HG03066 (cell line): ENCODE data around the gene DVL2.

Experiments used
- ATAC-seq: cut with Tn5 transposase; IDR thresholded peaks from one replicate; pipeline ENCODE4 v1.9.1; 2021; ENCODE audit warnings: low read depth; ENCODE audit not compliant: unreplicated experiment

The DVL2 gene

GRCh38 chr17:7238420-7239090, 4.2 kb upstream of the DVL2 start:
- no peak for ATAC-seq

DNA sequence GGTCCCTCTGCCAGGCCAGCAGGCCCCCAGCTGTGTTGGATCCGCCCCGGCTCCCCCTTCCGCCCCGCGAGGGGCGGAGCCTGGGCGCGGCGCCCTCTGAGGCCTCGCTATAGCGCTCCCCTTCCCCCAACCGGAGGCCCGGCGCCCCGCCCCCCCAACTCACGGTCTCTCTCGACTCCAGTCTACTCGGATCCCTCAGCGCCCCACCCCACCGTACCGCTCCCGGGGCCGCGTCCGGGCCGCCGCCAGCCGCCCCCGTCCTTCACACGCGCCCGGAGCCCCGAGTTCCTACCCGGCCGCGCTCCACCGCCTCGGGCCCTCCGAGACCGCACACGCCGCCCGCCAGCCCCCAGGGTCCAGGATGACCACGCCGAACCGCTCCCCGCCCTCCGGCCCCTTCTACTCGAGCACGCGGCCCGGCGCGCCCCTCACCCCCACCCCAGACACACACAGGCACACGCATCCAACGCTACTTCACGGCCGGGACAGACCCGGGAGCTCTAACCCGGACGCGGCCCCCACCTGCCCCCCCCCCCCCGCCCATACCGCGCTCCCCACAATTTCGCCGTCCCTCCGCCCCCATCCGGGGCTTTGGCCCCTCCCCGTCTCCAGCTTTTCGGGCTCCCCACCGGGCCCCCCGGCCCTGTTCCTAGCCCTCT, 3.6 kb upstream of the DVL2 start:
- no peak for ATAC-seq

DNA sequence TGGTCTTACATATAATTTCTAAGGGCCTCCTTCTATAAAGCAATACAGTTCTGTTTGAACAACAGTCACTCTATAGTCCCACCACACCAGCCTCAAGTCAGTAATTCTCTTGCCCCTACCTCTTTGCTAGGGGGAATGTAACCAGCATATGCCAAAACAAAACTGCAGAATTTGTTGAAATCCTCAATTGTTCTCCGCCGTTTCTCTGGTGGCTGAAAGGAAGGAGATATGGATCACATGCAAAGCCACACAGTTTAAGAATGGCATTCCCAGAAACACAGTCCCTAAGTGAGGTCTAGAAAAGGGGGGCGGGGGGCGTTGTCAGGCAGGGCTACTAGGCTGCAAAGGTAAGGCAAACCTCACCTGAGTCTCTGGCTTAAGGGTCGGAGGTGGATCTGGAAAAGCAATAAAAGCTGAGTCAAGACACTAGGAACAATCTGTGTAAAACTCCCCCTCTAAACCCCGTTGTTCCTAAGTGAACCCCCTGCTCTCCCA, 3.0 kb upstream of the DVL2 start:
- ATAC-seq = no peak

- no peak for ATAC-seq
Measured at GRCh38 chr17:7236808-7237207, 2.5 kb upstream of the DVL2 start.

DNA sequence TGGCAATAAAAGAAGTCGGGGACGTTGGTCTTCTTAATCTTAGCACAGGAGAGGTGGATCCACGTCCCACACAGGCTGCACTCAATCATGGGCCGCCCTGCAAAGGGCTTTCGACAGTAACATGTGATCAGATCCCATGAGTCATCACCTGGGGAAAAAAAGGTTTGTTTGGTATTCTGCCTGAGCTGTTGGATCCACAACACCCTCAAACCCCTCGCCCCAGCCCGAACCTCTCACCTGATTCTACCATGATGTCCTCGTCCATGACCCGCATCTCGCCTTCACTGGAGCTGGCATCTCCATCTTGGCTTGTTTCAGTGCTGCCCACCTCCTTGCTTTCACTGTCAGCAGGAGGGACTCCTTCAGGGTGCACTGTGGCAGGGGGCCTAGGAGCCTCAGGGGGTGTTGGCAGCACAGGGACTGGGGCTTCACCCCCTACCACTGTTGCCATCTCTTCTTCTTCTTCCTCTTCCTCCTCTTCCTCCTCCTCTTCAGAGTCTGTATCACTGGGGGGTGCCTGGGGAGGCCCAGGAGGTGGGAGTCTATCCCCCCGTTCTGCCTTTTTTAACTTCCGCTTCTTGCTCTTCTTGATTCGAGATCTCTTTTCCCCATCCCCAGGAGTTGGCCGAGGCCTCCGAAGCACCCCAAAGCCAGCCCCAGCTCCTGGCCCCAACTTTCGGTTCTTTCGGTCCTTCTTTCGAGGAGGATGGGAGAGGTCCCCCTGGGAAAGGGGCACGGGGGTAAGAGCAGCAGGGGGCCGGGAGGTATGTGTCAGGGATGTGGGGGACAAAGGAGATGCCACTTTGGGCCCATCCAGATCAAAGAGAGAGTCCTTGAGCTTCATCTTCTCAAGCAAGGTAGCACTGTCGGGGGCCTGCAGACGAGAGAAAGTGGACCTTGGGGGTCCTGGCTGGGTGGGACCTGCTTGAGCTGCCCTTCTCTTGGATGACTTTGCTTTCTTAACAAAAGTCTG, 1.7 kb upstream of the DVL2 start:
- no peak for ATAC-seq

DNA sequence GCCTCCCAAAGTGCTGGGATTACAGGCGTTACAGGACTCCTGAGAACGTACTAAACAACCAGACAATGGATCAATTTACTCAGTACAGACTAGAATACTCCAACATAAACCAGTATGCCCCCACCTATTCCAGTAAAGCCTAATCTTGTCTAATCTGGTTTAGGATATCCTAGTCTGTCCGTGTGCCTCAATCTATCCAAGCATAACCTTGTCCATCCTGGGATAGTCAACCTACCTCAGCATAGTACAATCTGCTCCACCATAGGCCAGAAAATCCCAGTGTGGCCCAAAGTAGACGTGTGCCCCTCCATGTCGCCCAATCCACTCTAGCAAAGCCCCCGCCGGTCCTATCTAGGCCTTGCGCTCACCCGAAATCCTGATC, 625 bp downstream of the DVL2 start:
- no peak for ATAC-seq

DNA sequence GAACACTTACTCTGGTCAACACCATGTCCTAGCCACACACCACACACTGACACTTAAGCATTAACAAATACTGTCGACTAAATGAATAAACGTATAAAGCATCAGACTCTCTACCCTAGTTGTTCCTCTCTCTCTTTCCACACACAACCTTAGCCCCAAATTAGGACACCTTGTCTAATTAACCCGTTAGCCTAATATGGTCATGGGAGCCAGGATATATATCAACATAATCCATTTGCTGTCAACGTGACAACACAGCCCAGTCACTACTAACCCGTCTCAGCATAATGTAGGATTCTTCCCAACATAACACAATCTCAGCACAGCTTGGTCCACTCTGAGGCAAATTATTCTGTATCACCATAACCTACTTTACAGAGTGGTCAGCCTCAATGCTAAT, 2.2 kb downstream of the DVL2 start:
- no peak for ATAC-seq

DNA sequence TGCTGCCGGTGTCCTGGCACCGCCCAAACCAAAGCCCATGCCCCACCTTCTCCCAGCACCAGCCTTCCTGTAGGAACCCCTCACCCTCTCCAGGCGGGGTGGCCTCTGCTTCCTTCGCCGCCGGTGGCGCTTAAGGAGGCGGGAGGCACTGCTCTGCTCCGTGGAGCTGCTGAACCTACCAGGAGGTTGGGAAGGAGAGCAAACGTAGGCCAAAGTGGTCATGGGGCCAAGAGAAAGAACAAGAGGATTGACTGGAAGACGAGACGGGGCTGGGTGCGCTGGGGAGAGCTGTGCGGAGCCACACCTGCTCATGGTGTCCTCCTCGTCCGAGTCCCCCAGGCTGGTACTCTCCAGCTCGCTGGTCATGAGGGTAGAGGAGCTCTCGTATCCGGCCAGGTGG, 4.8 kb downstream of the DVL2 start:
- no peak for ATAC-seq

GRCh38 chr17:7228920-7229319, 5.4 kb downstream of the DVL2 start:
- no peak for ATAC-seq

DNA sequence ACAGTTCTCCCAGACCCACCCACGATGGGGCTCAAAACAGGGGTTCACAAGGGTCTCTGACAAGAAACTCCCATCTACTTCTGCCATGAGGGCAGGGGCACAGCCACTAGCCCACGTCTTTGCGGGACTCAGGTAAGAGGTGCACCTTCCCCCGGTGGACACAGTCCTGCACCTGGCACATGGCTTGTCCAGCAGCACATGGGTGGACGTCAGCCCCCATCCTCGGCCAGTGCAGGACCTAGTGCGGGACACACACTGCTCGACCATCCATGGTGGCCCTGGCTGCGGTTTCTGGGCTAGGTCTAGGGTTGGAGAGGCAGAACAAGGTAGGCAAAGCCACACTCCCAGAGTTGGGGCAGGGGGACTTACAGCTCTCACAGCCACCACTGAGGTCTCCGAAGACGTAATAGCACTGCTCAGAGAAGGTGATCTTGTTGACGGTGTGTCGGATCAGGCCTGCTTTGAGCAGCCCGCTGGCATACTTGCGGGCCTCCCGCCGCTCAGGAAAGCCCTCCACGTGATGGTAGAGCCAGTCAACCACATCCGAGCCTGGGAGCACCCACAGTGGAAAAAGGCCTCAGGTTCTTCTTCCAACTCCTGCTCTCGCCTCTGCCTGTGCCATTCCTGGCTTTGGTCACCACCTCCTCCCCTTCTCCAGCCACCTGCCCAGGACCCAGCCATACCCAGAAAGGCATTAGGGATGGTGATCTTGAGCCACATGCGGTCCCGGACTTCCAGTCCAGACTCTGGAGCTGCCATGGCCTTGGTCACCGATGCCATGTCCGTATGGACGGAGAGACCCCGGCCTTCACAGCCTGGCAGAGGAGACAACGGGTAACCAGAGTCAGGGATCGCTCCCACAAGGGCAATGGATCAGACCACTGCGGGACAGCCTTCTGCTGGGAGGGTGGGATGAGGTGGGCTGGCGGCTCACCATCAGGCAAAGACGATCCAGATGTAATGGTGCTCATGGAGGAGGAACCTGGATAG, 7.3 kb downstream of the DVL2 start:
- ATAC-seq = no peak

- no peak for ATAC-seq
Measured at GRCh38 chr17:7225711-7226331, 8.5 kb downstream of the DVL2 start.

GRCh38 chr17:7224661-7225111, 9.6 kb downstream of the DVL2 start:
- ATAC-seq = no peak

GRCh38 chr17:7224110-7224509, 10.2 kb downstream of the DVL2 start:
- no peak for ATAC-seq

- no peak for ATAC-seq
Measured at GRCh38 chr17:7223375-7223774, 10.9 kb downstream of the DVL2 start.

DNA sequence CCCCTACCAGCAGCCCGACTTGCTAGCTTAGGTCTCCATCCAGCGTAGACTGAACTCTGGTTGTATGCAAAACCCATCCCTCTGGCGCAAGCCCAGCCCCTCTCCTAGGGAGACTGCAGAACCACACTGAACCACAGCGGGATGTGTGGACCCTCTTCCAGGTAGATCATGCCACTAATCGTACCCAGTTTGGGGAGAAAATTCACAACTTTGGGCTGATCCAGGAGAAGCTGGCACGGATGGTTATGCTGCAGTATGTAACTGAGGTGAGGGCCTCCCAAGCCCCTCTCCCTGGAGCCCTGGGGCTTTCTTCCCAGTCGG, 11.4 kb downstream of the DVL2 start:
- no peak for ATAC-seq

DNA sequence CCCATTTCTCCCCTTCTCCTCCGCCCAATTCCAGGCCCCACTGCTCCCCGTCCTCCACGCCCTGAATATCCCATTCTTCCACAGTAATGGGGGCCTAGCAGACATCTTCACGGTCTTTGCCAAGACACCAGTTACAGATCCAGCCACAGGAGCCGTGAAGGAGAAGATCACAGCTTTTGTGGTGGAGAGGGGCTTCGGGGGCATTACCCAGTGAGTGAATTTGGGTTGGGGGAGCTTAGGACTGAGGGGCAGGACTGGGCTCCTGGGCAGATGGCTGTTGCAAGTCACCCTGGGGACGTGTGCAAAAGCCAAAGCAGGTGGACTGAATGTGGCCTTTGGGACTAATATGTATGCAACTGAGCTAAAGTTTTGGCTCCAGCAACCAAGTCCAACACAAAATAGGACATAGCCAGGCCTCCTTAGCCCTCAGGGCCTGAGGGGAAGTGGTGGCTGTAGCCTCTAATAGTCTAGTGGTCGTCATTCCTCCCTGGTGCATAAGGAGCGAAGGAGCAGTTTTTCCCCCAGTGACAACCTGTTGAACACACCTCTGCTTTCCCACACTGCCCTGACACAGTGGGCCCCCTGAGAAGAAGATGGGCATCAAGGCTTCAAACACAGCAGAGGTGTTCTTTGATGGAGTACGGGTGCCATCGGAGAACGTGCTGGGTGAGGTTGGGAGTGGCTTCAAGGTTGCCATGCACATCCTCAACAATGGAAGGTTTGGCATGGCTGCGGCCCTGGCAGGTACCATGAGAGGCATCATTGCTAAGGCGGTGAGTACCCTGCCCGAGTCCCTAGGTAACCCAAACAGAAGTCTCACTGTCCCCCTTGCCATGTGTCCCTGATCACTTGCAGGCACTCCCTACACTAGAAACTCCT, 12.0 kb downstream of the DVL2 start:
- no peak for ATAC-seq

GRCh38 chr17:7221278-7222092, 12.8 kb downstream of the DVL2 start:
- no peak for ATAC-seq
